Measurements from ENCODE around the gene UNK.

UNK gene

GRCh38 chr17:75822119-75822799 lies 37.7 kb downstream of the UNK start:
- no peak for DNase-seq

- DNase-seq = no peak
Measured at GRCh38 chr17:75822800-75823166, 38.2 kb downstream of the UNK start.

DNA sequence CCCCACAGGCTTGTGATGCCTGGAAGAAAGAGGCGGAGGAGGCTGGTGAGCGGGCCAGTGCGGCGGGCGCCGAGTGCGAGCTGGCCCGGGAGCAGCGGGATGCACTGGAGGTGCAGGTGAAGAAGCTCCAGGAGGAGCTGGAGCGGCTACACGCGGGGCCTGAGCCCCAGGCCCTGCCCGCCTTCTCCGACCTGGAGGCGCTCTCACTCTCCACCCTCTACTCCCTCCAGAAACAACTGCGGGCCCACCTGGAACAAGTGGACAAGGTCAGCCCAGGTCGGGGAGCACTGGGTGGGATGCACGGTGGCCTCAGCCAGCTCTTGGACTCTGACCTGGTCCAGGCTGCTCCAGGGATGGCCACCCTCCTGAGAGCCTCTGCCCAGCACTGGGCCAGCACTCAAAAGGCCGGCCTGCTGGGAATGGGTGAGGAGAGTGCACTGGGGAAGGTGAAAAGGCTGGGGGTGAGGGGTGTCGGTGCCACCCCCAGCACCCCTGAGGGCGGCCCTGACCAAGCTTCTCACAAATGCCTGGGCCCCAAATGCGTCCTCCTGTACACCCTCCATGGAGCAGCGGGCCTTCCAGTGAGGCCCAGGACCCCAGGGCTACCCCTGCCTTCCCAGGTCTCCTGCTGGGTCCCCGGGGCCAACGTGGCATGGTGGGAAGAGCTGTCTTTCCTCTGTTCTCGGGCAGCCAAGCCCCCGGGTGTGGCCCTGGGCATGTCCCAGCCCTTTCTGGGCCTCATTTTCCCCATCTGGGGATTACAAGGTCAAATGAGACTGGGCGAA lies 38.8 kb downstream of the UNK start:
- DNase-seq = no peak

DNA sequence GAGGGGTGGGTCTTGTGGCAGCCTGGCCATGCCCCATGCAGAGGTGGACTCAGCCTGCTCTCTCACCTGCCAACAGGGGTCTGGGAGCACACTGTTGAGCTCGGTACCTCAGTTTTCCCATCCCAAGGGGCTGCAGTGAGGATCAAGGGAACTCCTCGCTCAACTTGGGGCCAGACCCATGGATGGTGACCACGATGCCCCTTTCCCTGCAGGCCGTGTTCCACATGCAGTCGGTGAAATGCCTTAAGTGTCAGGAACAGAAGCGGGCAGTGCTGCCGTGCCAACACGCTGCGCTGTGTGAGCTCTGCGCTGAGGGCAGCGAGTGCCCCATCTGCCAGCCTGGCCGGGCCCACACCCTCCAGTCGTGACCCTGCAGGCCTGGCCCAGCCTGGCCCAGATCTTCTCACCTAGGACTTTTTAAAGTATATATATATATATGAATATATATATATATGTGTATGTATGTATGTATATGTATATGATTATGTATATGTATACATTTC lies 39.5 kb downstream of the UNK start:
- DNase-seq = no peak

DNA sequence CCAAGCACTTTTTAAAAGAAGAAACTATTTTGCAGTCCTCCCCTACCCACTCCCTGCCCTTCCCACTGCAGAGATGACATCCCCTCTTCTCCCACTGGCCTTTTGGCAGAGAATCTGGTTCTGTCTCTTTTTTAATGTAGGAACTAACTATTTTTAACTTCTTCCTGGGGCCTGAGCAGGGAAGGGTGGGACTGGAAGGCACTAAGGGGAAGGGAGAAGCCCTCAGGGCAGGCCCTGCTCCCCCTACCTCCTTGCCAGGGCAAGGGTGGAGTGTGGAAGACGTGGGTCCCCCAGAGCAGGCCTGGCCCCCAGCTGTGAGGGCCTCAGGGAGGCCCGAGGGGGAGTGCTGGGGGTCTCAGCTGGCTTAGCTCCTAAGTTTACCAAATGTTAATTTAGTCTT lies 40.1 kb downstream of the UNK start:
- DNase-seq = no peak

DNA sequence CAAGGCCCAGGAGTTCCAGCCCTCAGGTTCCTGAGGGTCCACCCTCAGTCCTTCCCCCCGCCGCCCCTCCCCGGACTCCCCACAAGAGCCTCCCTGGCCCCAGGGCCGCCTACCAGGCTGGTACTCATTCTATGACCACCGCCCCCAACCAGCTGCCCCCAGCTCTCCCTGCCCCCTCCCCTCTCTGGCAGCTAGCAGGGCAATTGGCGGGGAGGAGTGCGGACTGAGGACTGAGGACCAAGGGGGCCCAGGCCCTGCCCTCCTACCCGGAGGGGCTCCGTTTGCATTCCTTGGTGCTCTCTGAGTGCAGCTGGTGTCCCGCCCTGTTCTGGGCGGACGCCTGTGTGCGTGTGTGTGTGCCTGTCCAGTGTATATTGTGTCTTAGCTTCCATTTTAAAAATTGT lies 40.5 kb downstream of the UNK start:
- no peak for DNase-seq

GRCh38 chr17:75825748-75826370 lies 41.3 kb downstream of the UNK start:
- DNase-seq = no peak

- no peak for DNase-seq
Measured at GRCh38 chr17:75826561-75827307, 42.1 kb downstream of the UNK start.

- DNase-seq = peak; percentile 63
Measured at GRCh38 chr17:75827308-75828075, 42.9 kb downstream of the UNK start.

GRCh38 chr17:75828076-75828400 lies 43.4 kb downstream of the UNK start:
- DNase-seq = no peak

DNA sequence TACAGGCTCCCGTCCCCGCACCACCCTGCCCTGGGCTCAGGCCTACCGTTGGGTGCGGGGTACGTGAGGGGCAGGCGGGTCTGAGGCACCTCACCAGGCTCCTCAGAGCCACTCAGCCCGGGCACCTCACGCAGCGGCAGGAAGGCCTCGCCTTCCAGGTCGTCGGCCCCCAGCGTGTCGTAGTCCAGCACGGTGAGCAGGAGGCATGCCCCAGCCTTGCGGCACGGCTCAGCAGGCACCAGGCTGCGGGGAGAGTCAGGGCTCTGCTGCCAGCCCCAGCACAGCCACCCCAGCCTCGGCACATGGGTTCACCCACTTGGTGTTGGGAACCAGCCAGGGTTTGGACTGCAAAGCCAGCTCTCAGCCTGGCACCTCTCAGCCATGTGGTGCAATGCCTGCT lies 44.1 kb downstream of the UNK start:
- no peak for DNase-seq

DNA sequence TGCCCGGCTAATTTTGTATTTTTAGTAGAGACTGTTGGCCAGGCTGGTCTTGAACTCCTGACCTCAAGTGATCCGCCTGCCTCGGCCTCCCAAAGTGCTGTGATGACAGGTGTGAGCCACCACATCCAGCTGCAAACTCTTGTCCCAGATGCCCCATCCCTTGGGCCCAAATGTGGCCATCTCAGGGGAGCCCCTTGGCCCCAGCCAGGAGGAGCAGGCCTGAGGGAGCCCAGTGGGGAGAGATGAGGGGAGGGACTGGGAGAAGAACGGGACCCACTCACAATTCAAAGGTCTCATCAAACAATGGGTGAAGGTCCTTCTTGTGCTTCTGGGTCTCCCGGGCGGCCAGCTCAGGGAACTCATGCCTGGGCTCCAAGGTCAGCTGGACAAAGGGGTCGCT lies 45.1 kb downstream of the UNK start:
- no peak for DNase-seq

GRCh38 chr17:75830164-75831031 lies 45.8 kb downstream of the UNK start:
- DNase-seq = no peak

- no peak for DNase-seq
Measured at GRCh38 chr17:75831032-75831571, 46.5 kb downstream of the UNK start.

GRCh38 chr17:75832164-75832651 lies 47.6 kb downstream of the UNK start:
- DNase-seq = no peak

DNA sequence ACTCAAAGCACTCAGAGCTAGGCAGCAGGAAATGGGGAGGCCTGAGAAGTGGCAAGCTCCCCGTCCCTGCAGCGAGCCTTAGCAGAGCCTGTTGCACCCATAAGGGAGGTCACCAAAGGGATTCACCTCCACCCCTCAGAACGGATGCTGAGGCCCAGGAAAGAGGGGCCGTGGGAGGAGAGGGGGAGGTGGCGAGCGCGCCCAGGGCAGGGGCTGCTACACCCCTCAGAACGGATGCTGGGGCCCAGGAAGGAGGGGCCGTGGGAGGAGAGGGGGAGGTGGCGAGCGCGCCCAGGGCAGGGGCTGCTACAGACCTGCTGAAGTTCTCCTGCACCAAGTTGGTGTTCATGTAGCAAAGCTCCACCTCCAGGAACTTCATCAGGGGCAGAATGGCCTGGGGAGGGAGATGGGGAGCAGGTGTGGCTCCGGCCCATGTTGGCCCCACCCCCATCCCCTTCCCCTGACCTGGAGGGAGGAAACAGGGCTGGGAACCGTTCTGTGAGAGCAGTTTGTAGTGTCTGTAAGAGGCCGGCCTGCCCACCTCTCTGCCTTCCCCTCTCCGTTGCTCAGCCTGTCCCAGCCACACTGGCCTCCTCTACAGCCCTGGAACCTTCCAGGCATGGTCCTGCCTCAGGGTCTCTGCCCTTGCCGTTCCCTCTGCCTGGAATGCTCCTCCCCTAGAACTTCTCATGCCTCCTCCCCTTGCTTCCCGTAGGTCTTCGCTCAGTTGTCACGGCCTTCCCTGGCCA lies 48.2 kb downstream of the UNK start:
- DNase-seq = no peak

- DNase-seq = no peak
Measured at GRCh38 chr17:75834279-75834920, 49.8 kb downstream of the UNK start.

DNA sequence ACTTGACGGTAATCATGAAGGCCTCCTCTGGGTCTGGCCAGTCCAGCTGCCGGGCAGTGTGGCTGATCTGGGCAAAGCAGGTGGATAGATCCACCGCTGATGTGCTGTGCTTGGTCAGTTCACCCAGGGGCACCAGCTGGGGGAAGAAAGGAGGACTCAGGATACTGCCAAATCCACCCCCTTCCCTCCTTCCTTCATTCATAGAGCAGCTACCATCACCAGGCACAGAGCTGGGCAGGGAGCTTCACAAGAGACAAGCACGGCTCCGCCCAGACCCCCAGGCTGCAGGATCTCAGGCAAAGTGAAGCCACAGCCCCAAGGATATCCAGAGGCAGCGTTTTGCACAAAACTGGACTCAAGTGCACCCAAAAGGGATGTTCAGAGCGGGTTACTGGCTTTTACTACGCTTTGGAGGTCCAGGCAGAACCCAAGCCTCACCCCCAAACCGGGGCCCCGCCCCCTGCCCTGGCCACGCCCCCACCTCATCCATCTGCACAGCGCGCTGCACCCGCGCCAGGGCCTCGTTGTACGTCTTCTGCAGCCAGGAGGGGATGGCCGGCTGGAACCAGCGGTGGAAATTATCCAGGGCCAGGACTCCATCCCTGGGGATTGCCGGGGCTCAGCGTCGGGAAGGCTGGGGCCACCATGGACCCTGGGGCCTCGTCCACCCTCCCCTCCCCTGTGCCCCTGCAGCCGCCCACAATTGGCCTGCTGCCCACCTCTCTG lies 50.5 kb downstream of the UNK start:
- DNase-seq = no peak

- no peak for DNase-seq
Measured at GRCh38 chr17:75835654-75835987, 51.0 kb downstream of the UNK start.

All from NCI-H526 treated with DMSO at 0.1 percent for 48 hours (cell line).